Stimulated activated CD8-positive, alpha-beta memory T cell treated with anti-CD3 and anti-CD28 coated beads, Interleukin-7, amount 100 ng/mL, for 48 hours (primary cell): ENCODE data around the gene MKLN1.
"Not testable (repeated sequence)": the region's sequence is repeated elsewhere in the genome, so short reads cannot be mapped to it uniquely, and the experiment has no call there.

Experiments
- DNase-seq, 2 donors: peaks; one replicate each; pipeline ENCODE4 v3.0.0-alpha.2; 2020; ENCODE audit warnings: low read depth in 1 of 2; ENCODE audit errors: extremely low read depth in 1 of 2

Gene MKLN1

GRCh38 chr7:131455546-131455945 is 127.9 kb downstream of the MKLN1 start:
- no peak for DNase-seq

GRCh38 chr7:131456338-131456737 is 128.7 kb downstream of the MKLN1 start:
- no peak for DNase-seq

GRCh38 chr7:131459256-131459655 is 131.6 kb downstream of the MKLN1 start:
- DNase-seq = no peak

GRCh38 chr7:131462059-131462458 is 134.4 kb downstream of the MKLN1 start:
- DNase-seq = no peak

GRCh38 chr7:131462715-131463114 is 135.0 kb downstream of the MKLN1 start:
- not testable (repeated sequence) for DNase-seq

GRCh38 chr7:131466735-131467365 is 139.2 kb downstream of the MKLN1 start:
- DNase-seq = no peak

GRCh38 chr7:131467788-131468187 is 140.1 kb downstream of the MKLN1 start:
- no peak for DNase-seq

GRCh38 chr7:131471250-131472004 is 143.8 kb downstream of the MKLN1 start:
- DNase-seq = no peak

GRCh38 chr7:131476740-131477139 is 149.1 kb downstream of the MKLN1 start:
- DNase-seq = no peak

- no peak for DNase-seq
Observed at GRCh38 chr7:131480384-131481315, 153.0 kb downstream of the MKLN1 start.

GRCh38 chr7:131482800-131483199 is 155.1 kb downstream of the MKLN1 start:
- DNase-seq = no peak

GRCh38 chr7:131483586-131483985 is 155.9 kb downstream of the MKLN1 start:
- DNase-seq = no peak

GRCh38 chr7:131486346-131486745 is 158.7 kb downstream of the MKLN1 start:
- DNase-seq = no peak

GRCh38 chr7:131487217-131487616 is 159.5 kb downstream of the MKLN1 start:
- DNase-seq = no peak

GRCh38 chr7:131488361-131488760 is 160.7 kb downstream of the MKLN1 start:
- DNase-seq = no peak

GRCh38 chr7:131489196-131489595 is 161.5 kb downstream of the MKLN1 start:
- no peak for DNase-seq

- no peak for DNase-seq
Observed at GRCh38 chr7:131489881-131490280, 162.2 kb downstream of the MKLN1 start.

- no peak for DNase-seq
Observed at GRCh38 chr7:131493081-131493480, 165.4 kb downstream of the MKLN1 start.

GRCh38 chr7:131493581-131493980 is 165.9 kb downstream of the MKLN1 start:
- no peak for DNase-seq

GRCh38 chr7:131494182-131494581 is 166.5 kb downstream of the MKLN1 start:
- DNase-seq = no peak
